HL-60 (cell line): Measurements from ENCODE around the gene VSX1.

Experiments
- DNase-seq, 2 experiments: peaks; one replicate each; pipeline ENCODE4 v3.0.0-alpha.2; 2010 to 2020; ENCODE audit warnings: low read depth in 1 of 2, low spot score in 1 of 2
- H3K27ac ChIP-seq: fragments of 250-450 bp; sonication (Bioruptor Pico); replicated peaks from 2 replicates; pipeline ENCODE4 v1.5.1; 2020; ENCODE audit warnings: mild to moderate bottlenecking, moderate library complexity
- H3K27me3 ChIP-seq: fragments of 250-450 bp; sonication (Bioruptor Pico); 2 replicates; pipeline ENCODE4 v1.5.1; 2021; ENCODE audit warnings: mild to moderate bottlenecking, moderate library complexity; ENCODE audit not compliant: insufficient read depth, poor library complexity, severe bottlenecking
- H3K4me3 ChIP-seq: replicated peaks from 2 replicates; pipeline ENCODE4 v1.5.1; 2011; ENCODE audit warnings: mild to moderate bottlenecking, control low read depth, low read length; ENCODE audit not compliant: insufficient read depth
- CTCF ChIP-seq: IDR thresholded peaks from one replicate; pipeline ENCODE4 v1.5.1; 2011; ENCODE audit warnings: low read length, control low read depth, inconsistent platforms; ENCODE audit not compliant: insufficient read depth
- GABPA ChIP-seq: IDR thresholded peaks from 2 replicates; pipeline ENCODE4 v1.6.1; 2012; ENCODE audit warnings: low read depth
- POLR2AphosphoS5 ChIP-seq: IDR thresholded peaks from 2 replicates; pipeline ENCODE4 v1.6.1; 2012; ENCODE audit warnings: low read depth
- REST ChIP-seq: IDR thresholded peaks from 2 replicates; pipeline ENCODE4 v1.6.1; 2012; ENCODE audit warnings: low read depth; ENCODE audit not compliant: insufficient replicate concordance
- SPI1 ChIP-seq: IDR thresholded peaks from 2 replicates; pipeline ENCODE4 v1.6.1; 2012; ENCODE audit warnings: low read depth, mild to moderate bottlenecking, borderline replicate concordance

The VSX1 gene

GRCh38 chr20:25050082-25050481 is 31.9 kb downstream of the VSX1 start:
- Histone ChIP-seq H3K27ac (no peak overlapping the region), H3K4me3 (no peak overlapping the region), H3K27me3 (no peaks in the 10 kb centered on the region)
- no peak for DNase-seq
- TF ChIP-seq POLR2AphosphoS5 (no peak), GABPA (no peak), SPI1 (no peak), REST (no peak), CTCF (no peak)

- TF ChIP-seq GABPA = no peak
- Histone ChIP-seq H3K27ac (no peak overlapping the region), H3K4me3 (no peak overlapping the region), H3K27me3 (no peaks in the 10 kb centered on the region)
- no peak for DNase-seq
Measured at GRCh38 chr20:25049261-25050060, 32.5 kb downstream of the VSX1 start.

- peak in 1 of 2 experiments; percentile 63 for DNase-seq
- no peak overlapping the region for H3K4me3 ChIP-seq
- no peak overlapping the region for H3K27ac ChIP-seq
- H3K27me3 ChIP-seq = no peaks in the 10 kb centered on the region
- no peak for TF ChIP-seq POLR2AphosphoS5
Measured at GRCh38 chr20:25048519-25048952, 33.4 kb downstream of the VSX1 start.

GRCh38 chr20:25047766-25048165 is 34.2 kb downstream of the VSX1 start:
- no peak for DNase-seq
- H3K4me3 ChIP-seq = no peak overlapping the region
- no peak for TF ChIP-seq REST
- no peak for TF ChIP-seq GABPA
- no peak for TF ChIP-seq SPI1
- TF ChIP-seq POLR2AphosphoS5 = no peak
- TF ChIP-seq CTCF = no peak
- H3K27ac ChIP-seq = no peak overlapping the region
- H3K27me3 ChIP-seq = no peaks in the 10 kb centered on the region
